Umbilical cord (tissue), 2 donors: ENCODE measurements around the gene PPM1N. TPM values are rescaled to one million over a fixed set of nuclear protein-coding genes. Genes with fewer than 3 reads are reported as not detected.

Experiments
- DNase-seq: peaks from one replicate; pipeline ENCODE4 v3.0.0-alpha.2; 2015; ENCODE audit warnings: low spot score
- total RNA-seq: library from RNA; depleted of rRNA; stranded (reverse); fragments of >200 nt; gene quantifications from one replicate; pipeline ENCODE4 v1.2.3, GENCODE V29; 2014; ENCODE audit warnings: low replicate concordance; ENCODE audit not compliant: insufficient read depth

Gene PPM1N, protein sequence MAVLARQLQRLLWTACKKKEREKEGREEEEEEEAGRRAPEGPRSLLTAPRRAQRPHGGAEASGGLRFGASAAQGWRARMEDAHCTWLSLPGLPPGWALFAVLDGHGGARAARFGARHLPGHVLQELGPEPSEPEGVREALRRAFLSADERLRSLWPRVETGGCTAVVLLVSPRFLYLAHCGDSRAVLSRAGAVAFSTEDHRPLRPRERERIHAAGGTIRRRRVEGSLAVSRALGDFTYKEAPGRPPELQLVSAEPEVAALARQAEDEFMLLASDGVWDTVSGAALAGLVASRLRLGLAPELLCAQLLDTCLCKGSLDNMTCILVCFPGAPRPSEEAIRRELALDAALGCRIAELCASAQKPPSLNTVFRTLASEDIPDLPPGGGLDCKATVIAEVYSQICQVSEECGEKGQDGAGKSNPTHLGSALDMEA
- total RNA-seq = not detected

DNA sequence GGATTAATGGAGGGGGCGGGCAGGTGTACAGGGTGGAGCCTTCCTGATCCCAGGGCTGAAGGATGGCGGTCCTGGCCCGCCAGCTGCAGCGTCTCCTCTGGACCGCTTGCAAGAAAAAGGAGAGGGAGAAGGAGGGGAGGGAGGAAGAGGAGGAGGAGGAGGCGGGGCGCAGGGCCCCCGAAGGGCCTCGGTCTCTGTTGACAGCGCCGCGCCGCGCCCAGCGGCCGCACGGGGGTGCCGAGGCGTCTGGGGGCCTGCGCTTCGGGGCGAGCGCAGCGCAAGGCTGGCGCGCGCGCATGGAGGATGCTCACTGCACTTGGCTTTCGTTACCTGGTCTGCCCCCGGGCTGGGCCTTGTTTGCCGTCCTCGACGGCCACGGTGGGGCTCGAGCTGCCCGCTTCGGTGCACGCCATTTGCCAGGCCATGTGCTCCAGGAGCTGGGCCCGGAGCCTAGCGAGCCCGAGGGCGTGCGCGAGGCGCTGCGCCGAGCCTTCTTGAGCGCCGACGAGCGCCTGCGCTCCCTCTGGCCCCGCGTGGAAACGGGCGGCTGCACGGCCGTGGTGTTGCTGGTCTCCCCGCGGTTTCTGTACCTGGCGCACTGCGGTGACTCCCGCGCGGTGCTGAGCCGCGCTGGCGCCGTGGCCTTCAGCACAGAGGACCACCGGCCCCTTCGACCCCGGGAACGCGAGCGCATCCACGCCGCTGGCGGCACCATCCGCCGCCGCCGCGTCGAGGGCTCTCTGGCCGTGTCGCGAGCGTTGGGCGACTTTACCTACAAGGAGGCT, at the start of gene PPM1N:
Gene PPM1N, plus strand, starts transcription at position 33 of the 785 bp plus-strand sequence. Its CDS starts 30 bp downstream, at position 63.
- no peak for DNase-seq

DNA sequence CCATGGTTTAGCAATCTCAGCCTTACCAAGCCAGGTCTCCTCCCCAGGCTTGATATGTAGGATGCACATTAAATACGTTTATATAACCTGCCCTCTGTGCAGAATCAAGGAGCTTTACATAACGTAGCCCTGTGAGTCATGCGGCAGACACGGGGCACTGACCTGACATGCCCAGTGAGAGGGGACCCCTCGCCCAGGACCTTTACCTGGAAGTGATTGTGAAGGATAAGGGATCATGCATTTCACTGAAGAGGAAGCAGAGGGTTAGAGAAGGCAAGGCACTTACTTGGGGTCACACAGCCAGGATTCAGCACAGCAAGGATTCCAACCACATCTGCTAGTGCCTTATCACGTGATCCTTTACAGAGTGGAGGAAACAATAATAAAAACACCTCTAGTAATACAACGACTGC, 49.4 kb upstream of the PPM1N start:
- DNase-seq = no peak

DNA sequence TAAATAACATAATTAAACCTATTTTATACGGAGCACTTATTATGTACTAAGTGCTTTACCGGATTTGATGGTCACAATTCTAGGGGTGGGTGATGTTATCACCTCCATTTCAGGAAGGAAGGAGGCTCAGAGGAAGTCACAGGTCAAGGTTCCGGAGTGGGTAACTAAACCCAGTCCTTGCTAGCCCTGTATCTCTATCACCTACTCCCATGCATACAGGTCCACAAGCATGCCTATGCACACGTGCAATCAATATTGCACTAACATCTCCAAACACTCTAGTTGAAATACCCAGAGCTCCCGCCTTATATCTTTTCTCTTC, 48.3 kb upstream of the PPM1N start:
- DNase-seq = no peak

DNA sequence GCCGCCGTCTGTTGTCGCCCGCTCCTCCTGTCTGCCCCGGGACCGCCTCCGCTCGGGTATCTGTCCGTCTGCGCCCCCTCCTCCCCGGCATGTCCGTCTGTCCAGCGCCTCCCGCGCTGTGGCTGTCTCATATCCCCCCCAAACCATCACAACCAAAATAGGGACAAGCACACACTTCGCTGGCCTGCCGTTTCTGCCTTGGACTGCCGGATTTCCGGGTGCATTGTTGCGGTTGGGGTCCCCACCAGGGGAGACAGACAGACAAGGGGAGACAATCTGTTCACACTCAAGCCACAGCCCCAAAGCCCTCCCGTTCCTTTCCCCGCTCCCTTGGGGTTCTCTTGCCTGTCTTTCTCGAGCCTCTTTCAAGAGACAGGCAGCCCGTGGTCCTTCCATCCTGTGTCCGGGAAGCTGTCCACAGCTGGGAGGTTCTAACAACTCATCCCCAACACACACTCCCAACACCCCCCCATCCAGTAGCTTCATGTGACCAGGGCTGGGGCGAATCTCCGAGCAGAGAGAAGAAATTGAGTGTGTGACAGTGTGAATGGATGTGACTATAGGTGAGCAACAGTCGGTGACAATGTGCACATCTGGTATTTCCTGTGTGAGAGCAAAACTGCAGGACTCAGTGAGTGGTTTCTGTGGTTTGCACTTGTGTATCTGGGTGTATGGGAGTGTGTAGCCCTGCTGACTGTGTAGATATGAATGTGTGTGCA, 47.0 kb upstream of the PPM1N start:
- peak; percentile 70 for DNase-seq

DNA sequence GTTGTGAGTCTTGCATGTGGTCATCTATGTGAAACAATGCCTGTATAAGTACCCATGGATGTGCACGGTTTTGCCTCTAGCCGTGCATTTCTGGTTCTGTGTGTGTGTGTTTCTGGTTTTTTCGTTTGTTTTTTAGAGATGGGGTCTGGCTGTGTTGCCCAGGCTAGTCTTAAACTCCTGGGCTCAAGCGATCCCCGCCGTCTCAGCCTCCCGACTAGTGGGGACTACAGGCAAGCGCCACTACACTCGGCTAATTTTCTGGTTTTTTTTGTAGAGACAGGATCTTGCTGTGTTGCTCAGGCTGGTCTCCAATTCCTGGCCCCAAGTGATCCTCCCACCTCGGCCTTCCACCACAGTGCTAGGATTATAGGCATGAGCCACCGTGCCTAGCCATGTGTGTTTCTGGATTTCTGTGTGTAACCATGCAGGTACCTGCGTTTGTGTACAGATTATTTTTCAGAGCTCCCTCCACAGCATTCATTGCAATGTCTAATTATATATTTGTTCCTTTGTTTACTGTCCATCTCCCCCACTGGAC, 46.3 kb upstream of the PPM1N start:
- DNase-seq = no peak

DNA sequence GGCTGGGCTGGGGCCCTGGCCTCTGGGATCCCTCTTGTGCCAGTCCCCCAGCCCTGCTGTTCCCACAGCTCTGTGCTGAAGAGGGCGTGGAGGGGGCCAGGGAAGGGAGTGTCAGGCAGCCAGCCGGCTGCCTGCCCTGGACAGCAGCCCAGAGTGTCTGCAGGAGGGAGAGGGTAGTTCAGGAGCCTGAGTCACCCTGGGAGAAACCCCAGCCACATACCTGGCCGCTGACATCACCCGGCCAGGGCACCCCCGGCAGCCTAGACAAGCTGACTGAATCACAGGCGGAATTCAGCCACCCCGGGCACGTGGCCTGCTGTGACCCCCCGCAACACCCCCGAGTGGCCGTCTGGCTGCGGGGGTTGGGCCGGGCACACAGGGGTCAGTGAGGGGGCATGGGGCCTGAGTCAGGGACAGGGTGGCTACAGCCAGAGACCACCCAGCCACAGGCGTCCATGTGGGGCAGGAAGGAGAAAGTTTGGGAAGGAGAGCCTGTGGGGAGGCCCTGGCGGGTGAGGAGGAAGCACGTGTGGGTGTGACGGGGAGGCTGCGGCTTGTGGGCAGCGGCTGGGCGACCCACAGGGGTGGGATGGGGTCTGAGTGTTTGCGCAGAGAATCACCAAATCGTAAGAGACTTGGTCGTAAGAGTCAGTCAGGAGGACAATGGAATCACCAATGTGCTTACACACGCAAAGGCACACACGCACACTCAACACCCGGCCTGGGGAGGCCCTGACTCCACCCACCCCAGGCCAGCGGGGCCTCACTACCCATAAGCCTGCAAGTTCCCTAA, 42.3 kb upstream of the PPM1N start:
- DNase-seq = peak; percentile 98

DNA sequence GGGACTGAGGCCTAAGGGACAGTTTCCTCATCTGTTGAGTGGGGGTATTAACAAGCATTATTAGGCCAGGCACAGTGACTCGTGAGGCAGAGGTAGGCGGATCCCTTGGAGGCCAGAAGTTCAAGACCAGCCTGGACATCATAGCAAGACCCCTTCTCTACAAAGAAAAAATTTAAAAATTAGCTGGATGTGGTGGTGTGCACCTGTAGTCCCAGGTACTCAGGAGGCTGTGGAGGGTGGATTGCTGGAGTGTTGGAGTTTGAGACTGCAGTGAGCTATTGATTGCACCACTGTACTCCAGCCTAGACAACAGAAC, 41.8 kb upstream of the PPM1N start:
- no peak for DNase-seq

DNA sequence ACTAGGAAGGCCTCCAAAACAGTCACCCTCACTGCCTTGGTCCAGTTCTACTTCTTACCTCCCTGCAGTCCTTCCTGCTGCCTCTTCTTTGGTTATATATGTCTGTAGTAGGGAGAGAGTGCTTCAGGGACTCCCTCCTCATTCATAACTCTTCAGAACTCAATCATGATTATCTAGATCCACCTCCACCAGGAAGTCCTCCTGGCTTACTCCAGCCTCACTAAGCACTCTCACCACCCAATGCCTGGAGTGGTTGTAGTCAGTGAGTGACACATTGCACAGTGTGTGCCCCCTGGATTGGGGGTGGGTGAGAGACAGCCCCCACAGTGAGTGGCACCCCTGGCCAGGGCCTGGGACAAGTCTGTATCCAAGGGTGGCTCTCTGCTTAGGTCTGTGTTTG, 40.5 kb upstream of the PPM1N start:
- no peak for DNase-seq

DNA sequence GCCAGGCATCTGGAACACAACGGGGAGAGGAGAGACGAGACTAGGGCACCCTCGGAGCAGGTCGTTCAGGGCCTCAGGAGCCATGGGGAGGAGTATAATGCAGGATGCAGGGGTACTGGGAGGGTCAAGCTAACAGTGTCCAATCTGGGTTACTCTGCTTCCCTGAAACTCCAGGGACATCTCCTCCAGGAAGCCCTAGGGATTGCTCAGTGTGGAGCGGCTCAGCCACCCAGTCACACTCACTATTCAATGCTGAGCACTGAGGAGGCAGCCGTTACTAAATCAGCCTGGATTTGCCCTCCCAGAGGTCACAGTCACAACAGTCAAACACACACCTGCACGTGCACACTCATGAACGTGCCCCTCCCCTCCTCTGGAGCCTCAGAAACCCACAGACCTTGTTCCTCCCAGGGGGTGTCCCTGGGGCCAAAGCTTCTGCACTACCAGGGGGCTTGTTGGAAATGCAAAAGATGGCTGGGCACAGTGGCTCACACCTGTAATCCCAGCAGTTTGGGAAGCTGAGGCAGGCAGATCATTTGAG, 37.4 kb upstream of the PPM1N start:
- DNase-seq = no peak

DNA sequence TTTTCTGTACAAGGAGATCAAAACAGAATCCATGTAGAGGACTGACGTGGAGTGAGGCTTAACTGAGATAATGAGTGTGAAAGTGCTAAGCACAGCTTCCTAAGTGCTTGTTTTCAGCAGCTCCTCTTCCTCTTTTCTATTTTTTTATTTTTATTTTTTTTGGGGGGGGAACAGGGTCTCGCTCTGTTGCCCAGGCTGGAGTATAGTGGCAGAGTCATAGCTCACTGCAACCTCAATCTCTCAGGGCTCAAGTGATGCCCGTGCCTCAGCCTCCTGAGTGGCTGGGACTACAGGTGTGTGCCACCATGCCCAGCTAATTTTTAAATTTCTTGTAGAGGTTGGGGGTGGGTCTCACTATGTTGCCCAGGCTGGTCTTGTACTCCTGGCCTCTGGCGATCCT, 36.1 kb upstream of the PPM1N start:
- DNase-seq = no peak

DNA sequence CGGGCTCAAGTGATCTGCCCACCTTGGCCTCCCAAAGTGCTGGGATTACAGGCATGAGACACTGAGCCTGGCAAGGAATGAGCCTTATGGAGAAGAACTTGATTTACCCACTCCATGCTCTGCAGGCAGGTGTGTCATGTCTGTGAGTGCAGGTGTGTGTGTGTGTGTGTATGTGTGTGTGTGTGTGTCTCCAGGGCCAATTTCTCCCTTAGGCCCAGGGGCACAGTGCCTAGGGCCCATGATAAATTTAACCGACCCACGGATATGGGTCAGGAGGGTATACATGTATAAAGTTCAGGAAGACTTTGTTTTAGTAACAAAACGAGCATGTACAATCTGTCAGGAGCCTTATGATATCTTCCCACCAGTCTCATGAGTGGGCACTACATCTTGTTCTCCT, 35.0 kb upstream of the PPM1N start:
- no peak for DNase-seq

DNA sequence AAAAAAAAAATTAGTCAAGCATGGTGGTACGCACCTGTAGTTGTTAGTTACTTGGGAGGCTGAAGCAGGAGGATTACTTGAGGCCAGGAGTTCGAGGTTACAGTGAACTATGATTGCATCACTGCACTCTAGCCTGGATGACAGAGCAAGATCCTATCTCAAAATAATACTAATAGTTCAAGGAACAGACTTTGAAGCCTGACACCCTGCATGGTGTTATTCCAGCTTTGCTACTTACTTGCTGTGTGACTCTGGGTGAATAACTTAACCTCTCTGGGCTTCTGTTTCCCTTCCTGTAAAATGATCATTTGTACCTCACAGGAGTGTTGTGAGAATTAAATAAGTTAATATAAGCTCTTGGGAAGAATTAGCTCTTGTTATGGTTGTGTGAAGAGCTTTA, 34.0 kb upstream of the PPM1N start:
- no peak for DNase-seq

DNA sequence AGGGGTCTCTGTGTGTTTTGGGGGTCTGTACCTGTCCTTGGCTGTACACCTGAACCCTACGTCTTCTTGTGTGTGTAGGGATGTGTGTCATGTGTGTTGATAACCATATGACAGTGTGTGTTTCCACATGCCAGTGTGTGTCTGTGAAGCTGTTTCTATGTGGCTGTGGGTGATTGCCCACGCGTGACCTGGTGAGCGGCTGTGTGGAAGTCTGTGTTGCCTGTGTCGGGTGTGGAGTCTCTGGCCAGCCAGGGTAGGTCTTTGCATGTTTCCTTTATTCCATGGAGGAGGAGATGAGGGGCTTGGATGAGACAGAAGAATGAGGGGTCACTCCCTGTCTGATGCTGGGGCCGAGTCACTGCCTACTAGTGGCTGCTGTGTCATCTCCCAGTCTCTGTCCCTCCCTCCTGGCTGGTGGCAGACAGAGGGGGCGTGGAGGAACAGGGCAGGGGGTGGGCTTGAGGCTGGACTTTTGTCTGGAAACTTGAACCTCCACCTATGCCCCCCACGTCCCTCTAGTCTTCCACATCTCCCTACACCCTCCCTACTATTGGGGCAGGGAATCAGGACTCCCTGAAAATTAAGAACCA, 33.3 kb upstream of the PPM1N start:
- no peak for DNase-seq

DNA sequence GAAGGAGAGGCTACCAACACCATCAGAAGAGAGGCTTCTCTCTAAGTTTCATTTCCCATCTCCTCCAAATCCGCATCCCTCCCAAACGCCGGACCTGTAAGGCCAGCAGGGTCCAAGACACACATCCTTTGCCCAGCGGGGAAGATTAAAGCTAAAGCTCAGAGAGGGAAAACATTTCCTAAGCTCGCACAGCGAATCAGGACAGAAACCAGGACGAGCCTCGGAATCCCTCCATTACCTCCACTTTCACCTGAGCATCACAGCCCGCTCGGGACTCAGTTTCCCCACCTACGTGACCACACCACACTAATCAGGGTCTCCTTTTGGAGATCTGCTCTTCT, 31.2 kb upstream of the PPM1N start:
- no peak for DNase-seq

DNA sequence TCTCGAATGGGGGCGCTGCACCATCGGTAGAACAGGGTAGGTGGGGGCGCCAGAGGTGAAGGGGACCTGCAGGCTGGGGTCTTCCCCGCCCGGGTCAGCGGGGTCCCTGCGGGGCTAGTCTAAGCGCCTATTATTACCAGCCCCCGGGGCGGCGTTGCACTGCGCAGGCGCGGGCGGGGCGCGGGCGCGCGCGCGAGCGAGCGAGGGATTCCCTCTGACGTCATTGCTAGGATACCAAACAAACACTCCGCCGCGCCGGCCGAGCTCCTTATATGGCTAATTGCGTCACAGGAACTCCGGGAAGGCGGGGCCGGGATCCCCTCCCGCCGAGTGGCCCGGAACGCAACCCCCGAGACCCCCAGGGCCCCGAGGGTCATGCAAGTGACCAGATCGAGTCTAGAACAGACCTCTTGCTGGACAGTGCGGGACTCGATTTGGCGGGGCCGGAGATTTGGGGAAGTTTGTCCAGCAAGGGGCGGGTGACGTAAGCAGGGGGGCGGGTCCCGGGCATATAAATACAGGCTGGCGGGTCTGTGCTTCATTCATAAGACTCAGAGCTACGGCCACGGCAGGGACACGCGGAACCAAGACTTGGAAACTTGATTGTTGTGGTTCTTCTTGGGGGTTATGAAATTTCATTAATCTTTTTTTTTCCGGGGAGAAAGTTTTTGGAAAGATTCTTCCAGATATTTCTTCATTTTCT, 30.6 kb upstream of the PPM1N start, which contains the start of gene FOSB:
Gene FOSB, plus strand, starts transcription at position 541 of the 703 bp plus-strand sequence. CDS start 591 bp downstream, outside the sequence.
- DNase-seq = peak; percentile 95

DNA sequence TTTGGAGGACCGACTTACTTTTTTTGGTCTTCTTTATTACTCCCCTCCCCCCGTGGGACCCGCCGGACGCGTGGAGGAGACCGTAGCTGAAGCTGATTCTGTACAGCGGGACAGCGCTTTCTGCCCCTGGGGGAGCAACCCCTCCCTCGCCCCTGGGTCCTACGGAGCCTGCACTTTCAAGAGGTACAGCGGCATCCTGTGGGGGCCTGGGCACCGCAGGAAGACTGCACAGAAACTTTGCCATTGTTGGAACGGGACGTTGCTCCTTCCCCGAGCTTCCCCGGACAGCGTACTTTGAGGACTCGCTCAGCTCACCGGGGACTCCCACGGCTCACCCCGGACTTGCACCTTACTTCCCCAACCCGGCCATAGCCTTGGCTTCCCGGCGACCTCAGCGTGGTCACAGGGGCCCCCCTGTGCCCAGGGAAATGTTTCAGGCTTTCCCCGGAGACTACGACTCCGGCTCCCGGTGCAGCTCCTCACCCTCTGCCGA, 30.0 kb upstream of the PPM1N start:
- no peak for DNase-seq

DNA sequence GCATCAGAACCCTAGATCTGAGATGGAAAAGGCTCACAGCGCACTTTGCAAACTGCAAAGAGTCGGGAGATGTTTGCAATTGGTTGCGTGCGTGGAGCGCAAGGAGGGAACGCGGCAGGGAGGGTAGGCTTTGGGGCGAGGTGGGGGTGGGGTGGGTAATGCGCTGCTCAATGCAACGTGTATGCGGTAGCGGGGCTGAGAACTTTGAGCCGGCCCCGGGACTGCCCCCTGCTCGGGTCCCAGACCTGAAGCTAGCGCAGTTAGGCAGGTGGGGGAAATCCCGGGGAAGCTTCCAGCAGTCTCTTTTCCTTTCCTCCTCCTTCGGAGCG, 29.5 kb upstream of the PPM1N start:
- no peak for DNase-seq

DNA sequence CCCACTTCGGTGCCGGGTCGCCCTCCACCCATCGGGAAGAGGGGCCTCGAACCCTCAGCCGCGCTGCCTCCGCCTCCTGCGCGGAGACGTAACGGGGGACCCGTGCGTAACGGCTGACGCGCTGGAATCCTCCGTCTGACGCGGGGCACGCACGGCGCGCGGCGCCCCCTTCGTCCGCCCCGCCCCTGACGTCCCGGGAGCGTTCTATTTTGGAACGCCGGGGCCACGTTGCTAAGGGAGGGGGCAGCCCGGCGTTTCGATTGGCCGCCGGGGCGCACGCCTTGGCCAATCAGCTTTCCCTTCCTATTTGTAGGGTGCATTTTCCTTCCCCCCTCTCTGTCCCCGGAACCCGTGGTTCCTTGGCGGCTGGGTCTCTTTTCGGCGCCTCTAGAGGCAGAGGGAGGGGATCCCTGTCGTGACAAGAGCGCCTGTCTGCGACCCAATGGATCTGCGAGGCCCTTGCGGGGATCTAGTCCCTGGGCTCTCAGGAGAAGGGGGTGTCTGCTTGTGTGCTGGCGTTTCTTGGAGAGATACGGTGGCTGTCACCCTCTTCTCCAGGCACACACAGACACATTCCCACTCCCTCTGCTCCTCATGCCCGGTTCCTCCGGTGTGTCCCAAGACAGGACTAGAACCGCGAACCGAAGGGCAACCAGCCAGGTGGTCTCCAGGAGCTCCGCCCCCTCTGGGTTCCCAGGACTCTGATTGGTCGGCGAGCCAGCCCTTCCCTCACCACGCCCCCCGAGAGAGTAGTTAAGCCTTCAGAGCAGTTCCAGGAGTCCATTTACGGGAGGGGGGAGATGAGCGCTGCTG, 28.9 kb upstream of the PPM1N start:
- peak; percentile 95 for DNase-seq
